ENCODE results near the gene PTPRN2. TPM values are rescaled to one million over a fixed set of nuclear protein-coding genes. Genes with fewer than 3 reads are reported as not detected.

Gene PTPRN2
- polyA plus RNA-seq, 1 experiment: 0.31 TPM

DNA sequence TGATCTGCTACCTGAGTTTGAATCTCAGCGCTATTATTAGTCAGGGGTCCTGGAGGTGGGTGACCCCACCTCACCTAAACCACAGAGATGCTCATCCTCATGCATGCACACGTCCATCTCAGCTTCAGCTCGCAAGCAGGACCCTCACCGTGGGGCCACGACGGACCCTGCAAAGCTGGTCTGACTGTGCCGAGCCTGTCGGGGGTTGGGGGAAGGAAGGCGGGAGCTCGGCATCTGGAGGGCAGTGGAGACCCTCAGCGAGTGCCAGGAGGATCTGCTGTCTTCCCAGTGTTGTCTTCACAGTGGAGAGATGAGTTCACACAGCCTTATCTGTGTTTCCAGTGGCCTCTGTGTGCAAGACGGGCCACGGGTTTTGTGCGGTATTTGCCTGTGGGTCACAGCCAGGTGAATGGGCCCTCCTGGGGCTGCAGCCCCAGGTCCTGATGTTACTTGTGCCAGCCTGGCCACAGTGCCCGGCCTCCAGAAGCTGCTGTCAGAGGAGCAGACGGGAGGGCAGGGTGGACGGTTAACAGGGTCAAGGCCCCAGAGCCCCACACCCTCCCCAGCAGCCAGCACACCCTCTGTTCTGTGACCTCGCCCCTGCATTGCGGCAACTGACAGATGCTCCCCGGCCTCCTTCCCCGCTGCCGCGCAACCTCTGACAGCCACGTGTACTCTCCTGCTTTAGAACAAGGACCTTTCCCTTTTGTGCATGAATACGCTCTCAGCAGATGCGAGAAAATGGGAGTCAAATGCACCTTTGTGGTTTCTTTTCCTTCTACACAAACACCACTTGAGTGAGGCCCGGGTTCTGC lies 722.1 kb downstream of the PTPRN2 start:
- no peak overlapping the region for H3K4me3 ChIP-seq (ENCODE audit: low read depth, low read length)
- H3K27me3 ChIP-seq (ENCODE audit: control insufficient read depth, insufficient read depth, low read length): no peaks in the 10 kb centered on the region
- no peaks in the 10 kb centered on the region for H3K36me3 ChIP-seq (ENCODE audit: control insufficient read depth, insufficient read depth, low read length)
- TF ChIP-seq, protein P1, sequence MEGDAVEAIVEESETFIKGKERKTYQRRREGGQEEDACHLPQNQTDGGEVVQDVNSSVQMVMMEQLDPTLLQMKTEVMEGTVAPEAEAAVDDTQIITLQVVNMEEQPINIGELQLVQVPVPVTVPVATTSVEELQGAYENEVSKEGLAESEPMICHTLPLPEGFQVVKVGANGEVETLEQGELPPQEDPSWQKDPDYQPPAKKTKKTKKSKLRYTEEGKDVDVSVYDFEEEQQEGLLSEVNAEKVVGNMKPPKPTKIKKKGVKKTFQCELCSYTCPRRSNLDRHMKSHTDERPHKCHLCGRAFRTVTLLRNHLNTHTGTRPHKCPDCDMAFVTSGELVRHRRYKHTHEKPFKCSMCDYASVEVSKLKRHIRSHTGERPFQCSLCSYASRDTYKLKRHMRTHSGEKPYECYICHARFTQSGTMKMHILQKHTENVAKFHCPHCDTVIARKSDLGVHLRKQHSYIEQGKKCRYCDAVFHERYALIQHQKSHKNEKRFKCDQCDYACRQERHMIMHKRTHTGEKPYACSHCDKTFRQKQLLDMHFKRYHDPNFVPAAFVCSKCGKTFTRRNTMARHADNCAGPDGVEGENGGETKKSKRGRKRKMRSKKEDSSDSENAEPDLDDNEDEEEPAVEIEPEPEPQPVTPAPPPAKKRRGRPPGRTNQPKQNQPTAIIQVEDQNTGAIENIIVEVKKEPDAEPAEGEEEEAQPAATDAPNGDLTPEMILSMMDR (IDR thresholded peaks at IDR 0.05; ENCODE audit: insufficient read depth, low read depth, low read length): no peak
- no peak for DNase-seq (ENCODE audit: low read depth)
- ChIA-PET POLR2A (no interaction called here), CTCF (no interaction called here)

DNA sequence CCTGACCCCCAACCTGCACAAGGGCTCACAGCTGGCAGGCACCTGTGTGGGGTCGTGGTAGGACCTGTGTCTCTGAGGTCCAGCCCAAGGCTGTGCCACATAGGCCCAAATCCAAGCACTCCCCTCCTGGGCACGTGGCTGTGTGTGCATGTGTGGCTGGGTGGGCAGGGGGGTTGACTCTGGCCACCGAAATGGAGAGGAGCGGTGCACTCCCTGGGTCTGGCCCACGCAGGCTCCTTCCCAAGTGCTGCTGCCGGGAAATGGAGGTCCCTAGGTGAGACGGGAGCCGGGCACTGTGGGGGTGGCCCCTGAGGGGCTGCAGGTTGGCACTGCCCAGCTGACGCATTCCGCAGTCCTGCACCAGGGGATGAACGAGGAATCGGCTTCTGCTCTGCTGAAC lies 722.7 kb downstream of the PTPRN2 start:
- CTCF ChIA-PET: no interaction called here
- POLR2A ChIA-PET: no interaction called here
- no peaks in the 10 kb centered on the region for H3K27me3 ChIP-seq (ENCODE audit: control insufficient read depth, insufficient read depth, low read length)
- DNase-seq (ENCODE audit: low read depth): no peak
- no peak overlapping the region for H3K4me3 ChIP-seq (ENCODE audit: low read depth, low read length)
- TF ChIP-seq, protein P1 (IDR thresholded peaks at IDR 0.05; ENCODE audit: insufficient read depth, low read depth, low read length): no peak
- H3K36me3 ChIP-seq (ENCODE audit: control insufficient read depth, insufficient read depth, low read length): no peaks in the 10 kb centered on the region

DNA sequence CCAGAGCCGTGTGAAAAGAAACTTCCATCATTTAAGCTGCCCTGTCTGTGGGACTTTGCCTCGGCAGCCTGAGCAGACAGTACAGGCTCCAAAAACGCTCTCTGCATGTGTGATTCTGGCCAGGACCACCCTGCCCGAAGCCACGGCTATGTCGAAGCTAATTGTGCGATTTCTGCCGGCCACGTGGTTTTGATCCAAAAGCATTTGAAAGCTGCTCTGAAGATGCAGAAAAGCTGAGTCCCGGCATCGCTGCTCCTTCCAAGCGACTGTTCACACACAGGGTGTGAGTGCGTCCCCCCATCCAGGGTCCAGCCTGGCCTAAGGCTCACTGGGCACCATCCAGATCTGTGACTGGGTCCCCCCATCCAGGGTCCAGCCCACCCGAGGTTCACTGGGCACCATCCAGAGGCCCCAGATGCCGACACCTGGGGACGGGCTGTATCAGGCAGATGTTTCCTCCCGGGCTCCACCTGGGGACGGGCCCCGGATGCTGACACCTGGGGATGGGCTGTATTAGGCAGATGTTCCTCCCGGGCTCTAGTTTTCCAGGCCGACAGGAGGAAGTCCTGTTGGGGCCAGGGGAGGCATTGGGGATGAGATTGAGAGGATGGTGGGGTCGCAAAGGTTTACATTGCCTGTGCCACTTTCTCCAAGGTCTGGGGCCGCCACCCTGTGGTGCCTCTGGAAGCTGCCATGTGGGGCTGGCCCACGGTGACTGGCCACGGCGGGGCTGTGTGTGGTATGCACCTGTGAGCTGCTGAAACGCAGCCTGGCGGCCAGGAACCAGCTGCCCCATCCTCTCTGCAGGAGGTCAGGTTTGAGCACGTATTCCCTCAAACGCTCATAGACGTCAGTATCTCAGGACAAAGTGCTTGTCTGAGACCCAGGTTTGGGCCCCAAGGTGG lies 723.5 kb downstream of the PTPRN2 start:
- CTCF ChIA-PET: no interaction called here
- POLR2A ChIA-PET: no interaction called here
- DNase-seq (ENCODE audit: low read depth): no peak
- Histone ChIP-seq H3K36me3 (ENCODE audit: control insufficient read depth, insufficient read depth, low read length) (no peaks in the 10 kb centered on the region), H3K27me3 (ENCODE audit: control insufficient read depth, insufficient read depth, low read length) (no peaks in the 10 kb centered on the region), H3K4me3 (ENCODE audit: low read depth, low read length) (no peak overlapping the region)
- TF ChIP-seq, protein P1 (IDR thresholded peaks at IDR 0.05; ENCODE audit: insufficient read depth, low read depth, low read length): no peak

DNA sequence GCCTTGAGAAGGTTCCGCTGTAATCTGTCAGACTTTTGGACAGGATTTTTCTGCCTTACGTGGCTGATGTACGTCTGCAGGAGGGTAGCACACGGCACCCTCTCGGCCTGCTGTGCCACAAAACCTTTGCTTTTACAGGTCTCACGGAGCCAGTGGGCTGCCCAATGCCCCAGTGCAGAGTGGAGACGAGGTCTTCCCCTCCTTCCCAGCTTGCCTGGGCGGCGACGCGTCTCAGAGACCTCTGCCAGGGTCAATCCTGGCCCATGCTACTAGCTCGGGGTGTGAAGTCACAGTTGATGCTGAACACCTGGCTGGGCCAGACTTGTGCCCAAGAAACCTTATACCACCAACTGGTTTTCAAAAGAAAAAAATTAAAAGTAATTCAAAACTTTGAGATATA lies 724.4 kb downstream of the PTPRN2 start:
- TF ChIP-seq, protein P1 (IDR thresholded peaks at IDR 0.05; ENCODE audit: insufficient read depth, low read depth, low read length): no peak

DNA sequence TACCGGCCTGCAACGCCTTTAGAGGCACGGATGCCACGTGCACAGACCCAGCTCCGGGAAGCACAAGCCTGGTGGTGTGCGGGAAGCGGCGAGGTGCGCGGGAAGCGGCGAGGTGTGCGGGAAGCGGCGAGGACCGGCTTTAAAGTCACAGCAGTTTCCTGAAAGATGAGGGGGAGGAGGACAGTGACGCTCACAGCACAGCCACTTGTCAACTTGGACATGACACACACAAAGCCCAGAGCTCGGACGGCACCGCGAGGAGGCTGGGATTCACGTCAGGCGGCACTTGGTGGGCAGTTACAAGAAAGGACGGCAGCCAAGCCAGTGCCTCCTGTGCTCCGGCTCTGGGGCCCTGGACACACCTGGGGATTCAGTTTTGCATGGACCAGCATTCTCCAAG lies 724.9 kb downstream of the PTPRN2 start:
- TF ChIP-seq, protein P1 (IDR thresholded peaks at IDR 0.05; ENCODE audit: insufficient read depth, low read depth, low read length): no peak
- no peaks in the 10 kb centered on the region for H3K27me3 ChIP-seq (ENCODE audit: control insufficient read depth, insufficient read depth, low read length)
- no peak for DNase-seq (ENCODE audit: low read depth)
- no peaks in the 10 kb centered on the region for H3K36me3 ChIP-seq (ENCODE audit: control insufficient read depth, insufficient read depth, low read length)
- H3K4me3 ChIP-seq (ENCODE audit: low read depth, low read length): no peak overlapping the region
- ChIA-PET POLR2A (no interaction called here), CTCF (no interaction called here)

More for the DNA sequence above, 724.4 kb downstream of the PTPRN2 start:
- Histone ChIP-seq H3K4me3 (ENCODE audit: low read depth, low read length) (no peak overlapping the region), H3K36me3 (ENCODE audit: control insufficient read depth, insufficient read depth, low read length) (no peaks in the 10 kb centered on the region), H3K27me3 (ENCODE audit: control insufficient read depth, insufficient read depth, low read length) (no peaks in the 10 kb centered on the region)
- POLR2A ChIA-PET: no interaction called here
- CTCF ChIA-PET: no interaction called here
- no peak for DNase-seq (ENCODE audit: low read depth)

Data from BJ (cell line).